ENCODE measurements around the gene AKAP7. TPM values are rescaled to one million over a fixed set of nuclear protein-coding genes. Genes with fewer than 3 reads are reported as not detected.

Gene AKAP7
- total RNA-seq, 1 donor from 2014 or later, result 15.5 TPM

GRCh38 chr6:131183427-131184095 is 48.3 kb downstream of the AKAP7 start:
- Mint-ChIP-seq H3K27ac (peak overlapping the region; percentile 46), H3K9me3 (peaks cover 5% of the 10 kb centered on the region), H3K4me1 (peaks cover 8% of the 10 kb centered on the region), H3K4me3 (peak overlapping the region; percentile 13), H3K36me3 (peaks cover 7% of the 10 kb centered on the region), H3K27me3 (ENCODE audit: insufficient read depth, low read depth) (peaks cover 3% of the 10 kb centered on the region)
- Histone ChIP-seq H3K9ac (no peak overlapping the region), H4K20me1 (ENCODE audit: low read depth) (no peaks in the 10 kb centered on the region), H3K27ac (no peak overlapping the region), H3K79me2 (ENCODE audit: low read depth) (no peaks in the 10 kb centered on the region), H3K36me3 (no peaks in the 10 kb centered on the region), H3K9me3 (ENCODE audit: low read depth) (no peaks in the 10 kb centered on the region), H2AFZ (replicated peaks) (no peak overlapping the region), H3K4me2 (no peak overlapping the region), H3K4me1 (no peaks in the 10 kb centered on the region), H3K4me3 (no peak overlapping the region), H3F3A (ENCODE audit: low read depth) (no peaks in the 10 kb centered on the region), H3K27me3 (no peaks in the 10 kb centered on the region)
- TF ChIP-seq EZH2phosphoT487 (IDR thresholded peaks at IDR 0.05) (no peak), EZH2 (IDR thresholded peaks at IDR 0.05) (no peak)
- TF ChIP-seq, protein P1, sequence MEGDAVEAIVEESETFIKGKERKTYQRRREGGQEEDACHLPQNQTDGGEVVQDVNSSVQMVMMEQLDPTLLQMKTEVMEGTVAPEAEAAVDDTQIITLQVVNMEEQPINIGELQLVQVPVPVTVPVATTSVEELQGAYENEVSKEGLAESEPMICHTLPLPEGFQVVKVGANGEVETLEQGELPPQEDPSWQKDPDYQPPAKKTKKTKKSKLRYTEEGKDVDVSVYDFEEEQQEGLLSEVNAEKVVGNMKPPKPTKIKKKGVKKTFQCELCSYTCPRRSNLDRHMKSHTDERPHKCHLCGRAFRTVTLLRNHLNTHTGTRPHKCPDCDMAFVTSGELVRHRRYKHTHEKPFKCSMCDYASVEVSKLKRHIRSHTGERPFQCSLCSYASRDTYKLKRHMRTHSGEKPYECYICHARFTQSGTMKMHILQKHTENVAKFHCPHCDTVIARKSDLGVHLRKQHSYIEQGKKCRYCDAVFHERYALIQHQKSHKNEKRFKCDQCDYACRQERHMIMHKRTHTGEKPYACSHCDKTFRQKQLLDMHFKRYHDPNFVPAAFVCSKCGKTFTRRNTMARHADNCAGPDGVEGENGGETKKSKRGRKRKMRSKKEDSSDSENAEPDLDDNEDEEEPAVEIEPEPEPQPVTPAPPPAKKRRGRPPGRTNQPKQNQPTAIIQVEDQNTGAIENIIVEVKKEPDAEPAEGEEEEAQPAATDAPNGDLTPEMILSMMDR (IDR thresholded peaks at IDR 0.05), result no peak
- DNase-seq (ENCODE audit: low spot score), result no peak

DNA sequence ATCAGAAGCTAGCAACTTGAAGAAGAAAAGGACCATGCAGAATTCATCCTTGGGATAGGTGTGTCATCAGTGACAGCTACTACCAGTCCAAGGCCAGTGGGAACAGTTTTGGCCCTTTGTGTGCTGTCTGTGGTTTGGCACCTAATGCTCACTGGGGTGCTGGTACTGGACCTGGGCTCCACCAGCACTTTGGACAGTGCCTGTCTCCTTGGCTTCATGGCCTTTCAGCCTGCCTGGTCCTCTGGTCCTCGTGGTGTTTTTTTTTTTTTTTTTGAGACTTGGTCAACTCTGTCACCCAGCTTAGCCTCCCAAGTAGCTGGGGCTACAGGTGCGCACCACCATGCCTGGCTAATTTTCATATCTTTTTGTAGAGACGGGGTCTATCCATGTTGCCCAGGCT is 56.3 kb downstream of the AKAP7 start:
- no peak overlapping the region for H2AFZ ChIP-seq (replicated peaks)
- no peak for TF ChIP-seq EZH2 (IDR thresholded peaks at IDR 0.05)
- TF ChIP-seq EZH2phosphoT487 (IDR thresholded peaks at IDR 0.05), result no peak
- TF ChIP-seq, protein P1 (IDR thresholded peaks at IDR 0.05), result no peak
- Mint-ChIP-seq H3K9me3 (peaks cover 25% of the 10 kb centered on the region), H3K36me3 (peaks cover 12% of the 10 kb centered on the region), H3K27ac (no peak overlapping the region), H3K4me3 (no peak overlapping the region), H3K4me1 (no peaks in the 10 kb centered on the region), H3K27me3 (ENCODE audit: insufficient read depth, low read depth) (no peaks in the 10 kb centered on the region)
- H3K36me3 ChIP-seq, result no peaks in the 10 kb centered on the region
- H3K4me2 ChIP-seq, result no peak overlapping the region
- no peaks in the 10 kb centered on the region for H3K79me2 ChIP-seq (ENCODE audit: low read depth)
- H4K20me1 ChIP-seq (ENCODE audit: low read depth), result no peaks in the 10 kb centered on the region
- H3K27ac ChIP-seq, result no peak overlapping the region
- DNase-seq (ENCODE audit: low spot score), result no peak
- peaks cover 5% of the 10 kb centered on the region for H3K9me3 ChIP-seq (ENCODE audit: low read depth)
- H3K4me3 ChIP-seq, result no peak overlapping the region
- no peaks in the 10 kb centered on the region for H3F3A ChIP-seq (ENCODE audit: low read depth)
- H3K4me1 ChIP-seq, result no peaks in the 10 kb centered on the region
- H3K9ac ChIP-seq, result no peak overlapping the region
- no peaks in the 10 kb centered on the region for H3K27me3 ChIP-seq

GRCh38 chr6:131197716-131198115 is 62.4 kb downstream of the AKAP7 start:
- Histone ChIP-seq H3K4me3 (no peak overlapping the region), H4K20me1 (ENCODE audit: low read depth) (no peaks in the 10 kb centered on the region), H3K9me3 (ENCODE audit: low read depth) (no peaks in the 10 kb centered on the region), H2AFZ (replicated peaks) (no peak overlapping the region), H3K4me2 (no peak overlapping the region), H3K36me3 (no peaks in the 10 kb centered on the region), H3K9ac (no peak overlapping the region), H3K27ac (no peak overlapping the region), H3K4me1 (no peaks in the 10 kb centered on the region), H3K27me3 (no peaks in the 10 kb centered on the region), H3K79me2 (ENCODE audit: low read depth) (no peaks in the 10 kb centered on the region), H3F3A (ENCODE audit: low read depth) (no peaks in the 10 kb centered on the region)
- Mint-ChIP-seq H3K9me3 (peaks cover 17% of the 10 kb centered on the region), H3K4me1 (no peaks in the 10 kb centered on the region), H3K27ac (no peak overlapping the region), H3K36me3 (peaks cover 2% of the 10 kb centered on the region), H3K27me3 (ENCODE audit: insufficient read depth, low read depth) (no peaks in the 10 kb centered on the region), H3K4me3 (no peak overlapping the region)
- no peak for TF ChIP-seq EZH2 (IDR thresholded peaks at IDR 0.05)
- TF ChIP-seq, protein P1 (IDR thresholded peaks at IDR 0.05), result no peak
- TF ChIP-seq EZH2phosphoT487 (IDR thresholded peaks at IDR 0.05), result no peak
- no peak for DNase-seq (ENCODE audit: low spot score)
